ENCODE results near the gene RECQL5. TPM values are rescaled to one million over a fixed set of nuclear protein-coding genes. Genes with fewer than 3 reads are reported as not detected.

The RECQL5 gene
- total RNA-seq, 2 donors from 2014 or later: 54.3 TPM

Other genes with a start within 250 kb of the RECQL5 start
- gene TMEM94, start 210.5 kb downstream of the RECQL5 start, total RNA-seq: 100 to 1,000 TPM in 1 of 2 donors, 10 to 100 TPM in 1; 96.0 to 106 TPM
- 10 to 100 TPM; 26.4 to 31.0 TPM for gene CASKIN2, start 151.6 kb downstream of the RECQL5 start, total RNA-seq
- 10 to 100 TPM; 37.7 to 39.1 TPM for gene TSEN54, start 150.6 kb downstream of the RECQL5 start, total RNA-seq
- gene LLGL2, start 141.5 kb downstream of the RECQL5 start, total RNA-seq: 100 to 1,000 TPM; 128 to 149 TPM
- 100 to 1,000 TPM in 1 of 2 donors, 10 to 100 TPM in 1; 89.0 to 123 TPM for gene MYO15B, start 79.4 kb downstream of the RECQL5 start, total RNA-seq
- gene SMIM5, start 33.7 kb downstream of the RECQL5 start, total RNA-seq: under 1 TPM in 1 of 2 donors, not detected in 1; 0.40 TPM
- 100 to 1,000 TPM in 1 of 2 donors, 10 to 100 TPM in 1; 96.5 to 113 TPM for gene SAP30BP, start 184 bp upstream of the RECQL5 start, total RNA-seq
- gene ITGB4, start 54.3 kb upstream of the RECQL5 start, total RNA-seq: 1 to 10 TPM; 3.4 to 5.1 TPM
- 10 to 100 TPM; 26.7 to 33.2 TPM for gene GALK1, start 98.0 kb upstream of the RECQL5 start, total RNA-seq
- 10 to 100 TPM; 38.0 to 39.0 TPM for gene UNK, start 117.7 kb upstream of the RECQL5 start, total RNA-seq
- gene UNC13D, start 177.2 kb upstream of the RECQL5 start, total RNA-seq: 1 to 10 TPM; 6.3 to 6.4 TPM
- gene WBP2, start 188.2 kb upstream of the RECQL5 start, total RNA-seq: 10 to 100 TPM; 74.3 to 82.7 TPM
- 1 to 10 TPM; 1.6 to 2.7 TPM for gene TRIM47, start 211.4 kb upstream of the RECQL5 start, total RNA-seq
- 10 to 100 TPM; 27.4 to 35.3 TPM for gene TRIM65, start 229.8 kb upstream of the RECQL5 start, total RNA-seq
- gene MRPL38, start 237.7 kb upstream of the RECQL5 start, total RNA-seq: 100 to 1,000 TPM; 103 to 118 TPM